Upper lobe of left lung (tissue), 6 donors: ENCODE results near the gene EPC2. TPM values are rescaled to one million over a fixed set of nuclear protein-coding genes. Genes with fewer than 3 reads are reported as not detected.

ENCODE experiments used
- ATAC-seq, 2 donors: fragments of 200-7000 bp; cut with Tn5 transposase; one replicate each; pipeline ENCODE4 v1.9.1; 2022; ENCODE audit warnings: mild to moderate bottlenecking in 2 of 2, moderate library complexity in 2 of 2; ENCODE audit not compliant: low FRiP score in 2 of 2
- DNase-seq, 2 donors: peaks; one replicate each; pipeline ENCODE4 v3.0.0-alpha.2; 2019 to 2020
- H3K27ac ChIP-seq, 4 donors: fragments of 200-600 bp; sonication (generic); one replicate each; pipeline ENCODE4 v1.5.1; 2016 to 2019
- H3K27me3 ChIP-seq, 4 donors: fragments of 200-600 bp; sonication (generic); one replicate each; pipeline ENCODE4 v1.5.1; 2017 to 2019
- H3K36me3 ChIP-seq, 4 donors: fragments of 200-600 bp; sonication (generic); one replicate each; pipeline ENCODE4 v1.5.1; 2016 to 2019
- H3K4me1 ChIP-seq, 4 donors: fragments of 200-600 bp; sonication (generic); one replicate each; pipeline ENCODE4 v1.5.1; 2018 to 2019
- H3K4me3 ChIP-seq, 4 donors: fragments of 200-600 bp; sonication (generic); one replicate each; pipeline ENCODE4 v1.5.1; 2017 to 2019; ENCODE audit warnings: mild to moderate bottlenecking in 2 of 4, moderate library complexity in 1 of 4
- H3K9me3 ChIP-seq, 4 donors: fragments of 200-600 bp; sonication (generic); one replicate each; pipeline ENCODE4 v1.5.1; 2018 to 2019
- CTCF ChIP-seq, 6 experiments: fragments of 450-650 bp in 4 of 6; fragments of 200-600 bp in 2 of 6; sonication (generic) in 2 of 6; IDR thresholded peaks; one replicate each; pipeline ENCODE4 v1.5.1; 2016 to 2019; ENCODE audit warnings: antibody characterized with exemption in 6 of 6
- EP300 ChIP-seq, 4 donors: sonication (generic); formaldehyde crosslinking; IDR thresholded peaks; one replicate each; pipeline ENCODE4 v1.5.1; 2017; ENCODE audit warnings: antibody characterized with exemption in 4 of 4, control low read depth in 2 of 4
- POLR2A ChIP-seq, 4 donors: fragments of 450-650 bp; IDR thresholded peaks; one replicate each; pipeline ENCODE4 v1.5.1; 2016 to 2017; ENCODE audit warnings: antibody characterized with exemption in 4 of 4, mild to moderate bottlenecking in 2 of 4
- POLR2AphosphoS5 ChIP-seq, 2 donors: sonication (generic); formaldehyde crosslinking; IDR thresholded peaks; one replicate each; pipeline ENCODE4 v1.5.1; 2017; ENCODE audit warnings: antibody characterized with exemption in 2 of 2
- WGBS, 2 donors: methylation state at CpG; one replicate each; pipeline ENCODE4 v1.1.5; 2017 to 2018; 5-methylcytosine and 5-hydroxymethylcytosine counted together
- total RNA-seq, 6 donors: library from RNA; depleted of rRNA in 4 of 6; stranded (reverse); fragments of >200 nt in 4 of 6; gene quantifications; one replicate each; pipeline versions ENCODE4 v1.1.0 to v1.2.1, GENCODE V29; 2016 to 2021
- donor health status: DM: no; HTN: no; CAD: no; lungs with moderate emphysema.
- donor health status: DM: no; HTN: yes; CAD: no; lungs with severe emphysema.

Gene EPC2
- total RNA-seq, 6 donors from 2014 or later, result 15.2 to 53.2 (median 31.5) TPM

GRCh38 chr2:148704247-148704646, 59.7 kb downstream of the EPC2 start:
- Histone ChIP-seq H3K36me3 (peaks cover 0 to 11% (median 0%) of the 10 kb centered on the region in 4 donors), H3K27ac (no peak overlapping the region), H3K4me1 (no peaks in the 10 kb centered on the region), H3K9me3 (peaks cover 0 to 13% (median 7%) of the 10 kb centered on the region in 4 donors), H3K4me3 (no peak overlapping the region), H3K27me3 (no peaks in the 10 kb centered on the region)
- no peak for DNase-seq
- no peak for ATAC-seq
- no peak for TF ChIP-seq POLR2A (IDR thresholded peaks at IDR 0.05)
- no peak for TF ChIP-seq CTCF (IDR thresholded peaks at IDR 0.05)

DNA sequence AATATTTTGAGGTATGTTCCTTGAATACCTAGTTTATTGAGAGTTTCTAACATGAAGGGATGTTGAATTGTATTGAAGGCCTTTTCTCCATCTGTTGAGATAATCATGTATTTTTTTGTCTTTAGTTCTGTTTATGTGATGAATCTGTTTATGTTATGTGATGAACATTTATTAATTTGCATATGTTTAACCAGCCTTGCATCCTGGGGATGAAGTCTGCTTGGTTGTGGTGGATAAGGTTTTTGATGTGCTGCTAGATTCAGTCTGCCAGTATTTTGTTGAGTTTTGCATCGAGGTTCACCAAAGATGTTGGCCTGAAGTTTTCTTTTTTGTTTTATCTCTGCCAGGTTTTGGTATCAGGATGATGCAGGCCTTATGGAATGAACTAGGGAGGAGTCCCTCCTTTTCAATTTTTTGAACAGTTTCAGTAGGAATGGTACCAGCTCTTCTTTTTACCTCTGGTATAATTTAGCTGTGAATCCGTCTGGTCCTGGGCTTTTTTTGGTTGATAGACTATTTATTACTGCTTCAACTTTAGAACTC, 71.9 kb downstream of the EPC2 start:
- H3K9me3 ChIP-seq, result peaks cover 0 to 4% (median 0%) of the 10 kb centered on the region in 4 donors
- no peak overlapping the region for H3K4me3 ChIP-seq
- peaks cover 0 to 20% (median 11%) of the 10 kb centered on the region in 4 donors for H3K4me1 ChIP-seq
- ATAC-seq (no peak), DNase-seq (no peak)
- 89 to 92% methylated on average over 2 of the region's 2 CpGs for WGBS, 2 donors
- TF ChIP-seq POLR2AphosphoS5 (IDR thresholded peaks at IDR 0.05), result no peak
- TF ChIP-seq POLR2A (IDR thresholded peaks at IDR 0.05), result no peak
- TF ChIP-seq EP300 (IDR thresholded peaks at IDR 0.05), result no peak
- TF ChIP-seq CTCF (IDR thresholded peaks at IDR 0.05), result no peak
- peaks cover 0 to 5% (median 0%) of the 10 kb centered on the region in 4 donors for H3K36me3 ChIP-seq
- H3K27ac ChIP-seq, result no peak overlapping the region
- H3K27me3 ChIP-seq, result no peaks in the 10 kb centered on the region

- WGBS, 2 donors, result 78 to 83% methylated on average over 3 of the region's 3 CpGs
- no peak for DNase-seq
- H3K27me3 ChIP-seq, result no peaks in the 10 kb centered on the region
- peaks cover 0 to 4% (median 0%) of the 10 kb centered on the region in 4 donors for H3K9me3 ChIP-seq
- H3K27ac ChIP-seq, result no peak overlapping the region
- H3K36me3 ChIP-seq, result peaks cover 0 to 5% (median 0%) of the 10 kb centered on the region in 4 donors
- no peak overlapping the region for H3K4me3 ChIP-seq
- peaks cover 4 to 21% (median 14%) of the 10 kb centered on the region in 4 donors for H3K4me1 ChIP-seq
- no peak for ATAC-seq
- TF ChIP-seq POLR2AphosphoS5 (IDR thresholded peaks at IDR 0.05), result no peak
- TF ChIP-seq CTCF (IDR thresholded peaks at IDR 0.05), result no peak
- no peak for TF ChIP-seq EP300 (IDR thresholded peaks at IDR 0.05)
- TF ChIP-seq POLR2A (IDR thresholded peaks at IDR 0.05), result no peak
Observed at GRCh38 chr2:148718039-148718438, 73.5 kb downstream of the EPC2 start.

DNA sequence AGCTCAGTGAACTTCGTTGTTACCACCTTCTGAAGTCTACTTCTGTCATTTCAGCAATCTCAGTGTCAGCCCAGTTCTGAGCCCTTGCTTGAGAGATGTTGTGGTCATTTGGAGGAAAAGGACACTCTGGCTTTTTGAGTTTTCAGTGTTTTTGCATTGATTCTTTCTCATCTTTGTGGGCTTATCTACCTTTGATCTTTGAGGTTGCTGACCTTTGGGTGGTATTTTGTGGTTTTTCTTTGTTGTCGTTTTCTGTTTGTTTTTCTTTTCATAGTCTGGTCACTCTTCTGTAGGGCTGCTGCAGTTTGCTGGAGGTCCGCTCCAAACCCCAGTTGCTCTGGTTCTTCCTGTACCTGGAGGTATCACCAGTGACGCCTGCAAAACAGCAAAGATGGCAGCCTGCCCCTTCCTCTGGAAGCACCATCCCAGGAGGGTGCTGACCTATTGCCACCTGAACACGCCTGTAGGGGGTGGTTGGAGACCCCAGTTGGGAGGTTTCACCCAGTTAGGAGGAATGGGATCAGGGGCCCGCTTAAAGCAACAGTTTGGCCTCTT, 74.7 kb downstream of the EPC2 start:
- H3K4me3 ChIP-seq, result no peak overlapping the region
- no peaks in the 10 kb centered on the region for H3K27me3 ChIP-seq
- H3K27ac ChIP-seq, result peak overlapping the region in 1 of 4 donors; percentile 35
- peaks cover 4 to 21% (median 14%) of the 10 kb centered on the region in 4 donors for H3K4me1 ChIP-seq
- peaks cover 0 to 4% (median 0%) of the 10 kb centered on the region in 4 donors for H3K9me3 ChIP-seq
- DNase-seq (no peak), ATAC-seq (no peak)
- TF ChIP-seq POLR2AphosphoS5 (IDR thresholded peaks at IDR 0.05) (no peak), EP300 (IDR thresholded peaks at IDR 0.05) (no peak), POLR2A (IDR thresholded peaks at IDR 0.05) (no peak)
- peaks cover 0 to 5% (median 0%) of the 10 kb centered on the region in 4 donors for H3K36me3 ChIP-seq
- 92 to 94% methylated on average over 6 of the region's 6 CpGs for WGBS, 2 donors

DNA sequence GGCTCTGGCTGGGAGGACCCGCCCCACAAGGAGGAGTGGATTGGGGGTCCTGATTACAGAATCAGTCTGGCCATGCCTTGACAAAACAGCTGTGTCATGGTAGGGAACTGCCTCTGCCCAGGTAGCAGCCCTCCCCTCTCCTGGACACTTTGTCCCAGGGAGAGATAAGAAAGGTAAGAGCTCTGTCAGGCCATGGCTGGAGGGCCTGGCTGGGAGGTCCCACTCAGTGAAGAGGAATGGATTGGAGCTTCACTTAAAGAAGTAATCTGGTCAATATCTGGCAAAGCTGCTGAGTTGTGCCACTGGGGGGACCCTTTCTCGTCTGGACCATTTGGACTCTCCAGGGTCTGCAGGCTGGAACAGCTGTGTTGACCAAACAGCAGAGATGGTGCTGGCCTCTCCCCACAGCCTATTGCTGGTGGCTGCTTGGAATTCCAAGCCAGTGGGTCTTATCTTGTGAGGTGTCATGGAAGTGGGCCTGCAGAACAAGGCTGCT, 75.4 kb downstream of the EPC2 start:
- peaks cover 0 to 5% (median 0%) of the 10 kb centered on the region in 4 donors for H3K36me3 ChIP-seq
- H3K4me3 ChIP-seq, result no peak overlapping the region
- H3K4me1 ChIP-seq, result peaks cover 4 to 25% (median 14%) of the 10 kb centered on the region in 4 donors
- H3K27me3 ChIP-seq, result no peaks in the 10 kb centered on the region
- WGBS, 2 donors, result 60 to 70% methylated on average over 1 to 2 of the region's 2 CpGs
- TF ChIP-seq POLR2AphosphoS5 (IDR thresholded peaks at IDR 0.05) (no peak), POLR2A (IDR thresholded peaks at IDR 0.05) (no peak), EP300 (IDR thresholded peaks at IDR 0.05) (no peak), CTCF (IDR thresholded peaks at IDR 0.05) (no peak)
- H3K9me3 ChIP-seq, result peaks cover 0 to 4% (median 0%) of the 10 kb centered on the region in 4 donors
- ATAC-seq, result peak; percentile 26 to 40
- DNase-seq, result no peak
- H3K27ac ChIP-seq, result peak overlapping the region in 1 of 4 donors; percentile 35
